HepG2 (cell line): Measurements from ENCODE around the gene CCNYL1. TPM values are rescaled to one million over a fixed set of nuclear protein-coding genes. Genes with fewer than 3 reads are reported as not detected.

Experiments
- BCLAF1 ChIP-seq: fragments of 450-650 bp; IDR thresholded peaks from 2 replicates; pipeline ENCODE4 v1.6.1; 2017; ENCODE audit warnings: mild to moderate bottlenecking
- CSRNP1 ChIP-seq: sonication (generic); formaldehyde crosslinking; IDR thresholded peaks from 2 replicates; pipeline ENCODE4 v1.8.1; 2023; ENCODE audit warnings: mild to moderate bottlenecking, missing genetic modification reagents
- ELF3 ChIP-seq: IDR thresholded peaks from 2 replicates; pipeline ENCODE4 v1.6.1; 2016; ENCODE audit warnings: missing genetic modification reagents, missing compliant biosample characterization
- MLXIP ChIP-seq: sonication (generic); formaldehyde crosslinking; IDR thresholded peaks from 2 replicates; pipeline ENCODE4 v1.9.0; 2021; ENCODE audit warnings: missing genetic modification reagents, borderline replicate concordance
- MNT ChIP-seq: fragments of 450-650 bp; IDR thresholded peaks from 2 replicates; pipeline ENCODE4 v1.6.1; 2016
- SIX4 ChIP-seq: sonication (generic); formaldehyde crosslinking; IDR thresholded peaks from 2 replicates; pipeline ENCODE4 v1.4.0; 2020; ENCODE audit warnings: missing genetic modification reagents
- SNAPC2 ChIP-seq: sonication (generic); formaldehyde crosslinking; IDR thresholded peaks from 2 replicates; pipeline ENCODE4 v1.8.1; 2022; ENCODE audit warnings: mild to moderate bottlenecking, missing genetic modification reagents
- SNAPC4 ChIP-seq: sonication (generic); formaldehyde crosslinking; IDR thresholded peaks from 2 replicates; pipeline ENCODE4 v1.4.0; 2020; ENCODE audit warnings: mild to moderate bottlenecking, missing genetic modification reagents
- TBP ChIP-seq: sonication (generic); formaldehyde crosslinking; IDR thresholded peaks from 2 replicates; pipeline ENCODE4 v1.5.0; 2020; ENCODE audit warnings: missing genetic modification reagents
- TCF7L2 ChIP-seq: IDR thresholded peaks from 2 replicates; pipeline ENCODE4 v1.6.1; 2011; ENCODE audit warnings: mild to moderate bottlenecking, low read depth, low read length, moderate library complexity
- ZMYM2 ChIP-seq: sonication (generic); formaldehyde crosslinking; IDR thresholded peaks from 2 replicates; pipeline ENCODE4 v1.8.0; 2022; ENCODE audit warnings: mild to moderate bottlenecking, missing genetic modification reagents
- ZNF138 ChIP-seq: sonication (generic); formaldehyde crosslinking; IDR thresholded peaks from 2 replicates; pipeline ENCODE4 v1.5.0; 2020; ENCODE audit warnings: mild to moderate bottlenecking, low read depth, missing genetic modification reagents
- ZNF354B ChIP-seq: sonication (generic); formaldehyde crosslinking; IDR thresholded peaks from 2 replicates; pipeline ENCODE4 v1.8.0; 2022; ENCODE audit warnings: mild to moderate bottlenecking, missing genetic modification reagents
- polyA plus RNA-seq, 8 experiments: library from polyadenylated mRNA; depleted of rRNA in 3 of 8; stranded (reverse) in 7 of 8; unstranded in 1 of 8; fragments of >200 nt; fragmentation: Illumina TruSeq in 4 of 8; extraction: Trizol in 4 of 8; gene quantifications; 2 replicates each; pipeline versions ENCODE4 v1.2.1 to v1.2.3, GENCODE V29; 2011 to 2016; ENCODE audit warnings: low read depth in 4 of 8, missing spikeins in 1 of 8, mixed read lengths in 1 of 8; ENCODE audit not compliant: insufficient read depth in 1 of 8
- total RNA-seq, 5 experiments: library from RNA; depleted of rRNA; stranded (reverse); fragments of >200 nt; fragmentation: Illumina TruSeq; extraction: Trizol; gene quantifications; 2 replicates each; pipeline ENCODE4 v1.2.3, GENCODE V29; 2016; ENCODE audit warnings: low read depth in 1 of 5

CCNYL1 gene
- total and polyA plus RNA-seq, 2 of the 13 experiments (the other 11 are each of a cell fraction or from before 2014, with no cell fraction given): 12.5 to 16.2 TPM

GRCh38 chr2:207768168-207768865 is 56.9 kb downstream of the CCNYL1 start (continued):
- TF ChIP-seq CSRNP1 (CRISPR knock-in tag): peak; percentile 62
- 0 out of 2 replicates have a peak, but pooled peaks have one; percentile 9 for TF ChIP-seq SNAPC2 (CRISPR knock-in tag)
- peak; percentile 8; the same call in 1 of the 2 replicates for TF ChIP-seq ELF3 (CRISPR knock-in tag)
- TF ChIP-seq ZNF354B (CRISPR knock-in tag): 0 out of 2 replicates have a peak, but pooled peaks have one; percentile 3
- TF ChIP-seq TBP (CRISPR knock-in tag): no peak
- TF ChIP-seq TCF7L2: no peak
- peak; percentile 89 for TF ChIP-seq ZNF138 (CRISPR knock-in tag)
- no peak for TF ChIP-seq BCLAF1
- no peak for TF ChIP-seq MLXIP (CRISPR knock-in tag)
- TF ChIP-seq ZMYM2 (CRISPR knock-in tag): no peak
- TF ChIP-seq SNAPC4 (CRISPR knock-in tag): no peak
- no peak for TF ChIP-seq SIX4 (CRISPR knock-in tag)
- TF ChIP-seq MNT: peak; percentile 86
